Peyer's patch (tissue), 4 donors: ENCODE measurements around the gene BCAS3.

Experiments used
- POLR2A ChIP-seq, 2 donors: fragments of 450-650 bp; IDR thresholded peaks; one replicate each; pipeline ENCODE4 v1.5.1; 2017; ENCODE audit warnings: antibody characterized with exemption in 2 of 2, mild to moderate bottlenecking in 2 of 2, moderate library complexity in 2 of 2
- TF ChIP-seq, protein P1 (sequence below), 6 experiments: fragments of 450-650 bp in 4 of 6; fragments of 200-600 bp in 2 of 6; sonication (generic) in 1 of 6; IDR thresholded peaks; one replicate each; pipeline ENCODE4 v1.5.1; 2017 to 2019; ENCODE audit warnings: antibody characterized with exemption in 6 of 6, mild to moderate bottlenecking in 3 of 6, moderate library complexity in 1 of 6

DNA sequence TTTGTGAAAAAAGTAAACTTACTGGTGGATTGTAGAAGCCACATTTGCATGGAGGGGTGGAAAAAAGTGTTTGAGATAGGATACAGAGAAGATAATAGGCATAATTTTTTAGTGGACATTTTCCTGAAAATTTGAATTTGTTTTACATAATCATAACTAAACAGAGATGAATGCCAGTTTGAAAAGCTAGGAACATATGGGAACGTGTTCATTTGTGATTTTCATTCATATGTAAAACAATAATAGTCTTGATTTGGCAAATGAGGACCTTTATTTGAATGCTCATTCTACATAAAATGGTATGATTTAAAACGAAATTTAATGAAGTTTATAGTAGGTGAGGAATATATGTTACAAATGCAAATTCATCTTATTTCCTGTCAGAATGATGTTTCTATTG lies 263.9 kb downstream of the BCAS3 start:
- TF ChIP-seq, protein P1, sequence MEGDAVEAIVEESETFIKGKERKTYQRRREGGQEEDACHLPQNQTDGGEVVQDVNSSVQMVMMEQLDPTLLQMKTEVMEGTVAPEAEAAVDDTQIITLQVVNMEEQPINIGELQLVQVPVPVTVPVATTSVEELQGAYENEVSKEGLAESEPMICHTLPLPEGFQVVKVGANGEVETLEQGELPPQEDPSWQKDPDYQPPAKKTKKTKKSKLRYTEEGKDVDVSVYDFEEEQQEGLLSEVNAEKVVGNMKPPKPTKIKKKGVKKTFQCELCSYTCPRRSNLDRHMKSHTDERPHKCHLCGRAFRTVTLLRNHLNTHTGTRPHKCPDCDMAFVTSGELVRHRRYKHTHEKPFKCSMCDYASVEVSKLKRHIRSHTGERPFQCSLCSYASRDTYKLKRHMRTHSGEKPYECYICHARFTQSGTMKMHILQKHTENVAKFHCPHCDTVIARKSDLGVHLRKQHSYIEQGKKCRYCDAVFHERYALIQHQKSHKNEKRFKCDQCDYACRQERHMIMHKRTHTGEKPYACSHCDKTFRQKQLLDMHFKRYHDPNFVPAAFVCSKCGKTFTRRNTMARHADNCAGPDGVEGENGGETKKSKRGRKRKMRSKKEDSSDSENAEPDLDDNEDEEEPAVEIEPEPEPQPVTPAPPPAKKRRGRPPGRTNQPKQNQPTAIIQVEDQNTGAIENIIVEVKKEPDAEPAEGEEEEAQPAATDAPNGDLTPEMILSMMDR (IDR thresholded peaks at IDR 0.05) = no peak
- TF ChIP-seq POLR2A (IDR thresholded peaks at IDR 0.05) = no peak
